Gastrocnemius medialis (tissue), 4 donors: ENCODE measurements around the gene TUB. TPM values are rescaled to one million over a fixed set of nuclear protein-coding genes. Genes with fewer than 3 reads are reported as not detected.

ENCODE experiments used
- ATAC-seq, 2 donors: fragments of 150-250 bp; one replicate each; pipeline ENCODE4 v1.9.1; 2016
- DNase-seq, 2 donors: peaks; one replicate each; pipeline ENCODE4 v3.0.0-alpha.2; 2019
- H3K27ac ChIP-seq, 4 donors: fragments of 200-600 bp; sonication (generic); 1 replicate in 1 of 4; 2 replicates in 3 of 4; pipeline ENCODE4 v1.5.1; 2016 to 2018; ENCODE audit warnings: mild to moderate bottlenecking in 2 of 4, moderate library complexity in 1 of 4
- H3K27me3 ChIP-seq, 3 donors: fragments of 200-600 bp; sonication (generic) in 2 of 3; 1 replicate in 1 of 3; 2 replicates in 2 of 3; pipeline versions ENCODE4 v1.5.1 to v1.6.0; 2016 to 2019; ENCODE audit warnings: mild to moderate bottlenecking in 1 of 3, moderate library complexity in 1 of 3
- H3K36me3 ChIP-seq, 2 donors: fragments of 200-600 bp; sonication (generic) in 1 of 2; one replicate each; pipeline ENCODE4 v1.5.1; 2017 to 2018
- H3K4me1 ChIP-seq, 2 donors: fragments of 200-600 bp; sonication (generic) in 1 of 2; one replicate each; pipeline ENCODE4 v1.5.1; 2016 to 2017; ENCODE audit warnings: mild to moderate bottlenecking in 2 of 2
- H3K4me3 ChIP-seq, 4 donors: fragments of 200-600 bp; sonication (generic) in 3 of 4; 1 replicate in 1 of 4; 2 replicates in 3 of 4; pipeline ENCODE4 v1.5.1; 2016 to 2019; ENCODE audit warnings: mild to moderate bottlenecking in 2 of 4
- H3K9me3 ChIP-seq, 3 donors: fragments of 200-600 bp; sonication (generic) in 2 of 3; 1 replicate in 1 of 3; 2 replicates in 2 of 3; pipeline ENCODE4 v1.5.1; 2016 to 2019
- POLR2A ChIP-seq, 2 donors: fragments of 450-650 bp; IDR thresholded peaks; one replicate each; pipeline ENCODE4 v1.6.1; 2017; ENCODE audit warnings: antibody characterized with exemption in 2 of 2, mild to moderate bottlenecking in 2 of 2, moderate library complexity in 2 of 2
- in situ Hi-C, 4 donors: fragments of 200-750 bp; cut with MboI; loops; one replicate each; pipeline versions ENCODE4 v1.15.0 to v1.8.0; 2017; ENCODE audit warnings: low sequenced_read_pairs in 4 of 4
- intact Hi-C: fragments of 100-400 bp; cut with DNase I; formaldehyde crosslinking; loops from one replicate; pipeline ENCODE4 v1.15.1; 2023; ENCODE audit warnings: low total_unique reads
- total RNA-seq, 4 donors: library from RNA; depleted of rRNA; stranded (reverse); fragments of >200 nt; gene quantifications; one replicate each; pipeline versions ENCODE4 v1.1.0 to v1.2.3, GENCODE V29; 2016
- TF ChIP-seq, protein P1 (sequence below), 5 experiments: fragments of 450-650 bp in 3 of 5; fragments of 200-600 bp in 2 of 5; sonication (generic) in 2 of 5; IDR thresholded peaks in 4 of 5; conservative IDR thresholded peaks in 1 of 5; 1 replicate in 4 of 5; 2 replicates in 1 of 5; pipeline ENCODE4 v1.5.1; 2016 to 2019; ENCODE audit warnings: antibody characterized with exemption in 5 of 5, mild to moderate bottlenecking in 3 of 5, moderate library complexity in 3 of 5

Gene TUB
- total RNA-seq, 4 donors from 2014 or later: 0.71 to 1.2 (median 1.1) TPM

DNA sequence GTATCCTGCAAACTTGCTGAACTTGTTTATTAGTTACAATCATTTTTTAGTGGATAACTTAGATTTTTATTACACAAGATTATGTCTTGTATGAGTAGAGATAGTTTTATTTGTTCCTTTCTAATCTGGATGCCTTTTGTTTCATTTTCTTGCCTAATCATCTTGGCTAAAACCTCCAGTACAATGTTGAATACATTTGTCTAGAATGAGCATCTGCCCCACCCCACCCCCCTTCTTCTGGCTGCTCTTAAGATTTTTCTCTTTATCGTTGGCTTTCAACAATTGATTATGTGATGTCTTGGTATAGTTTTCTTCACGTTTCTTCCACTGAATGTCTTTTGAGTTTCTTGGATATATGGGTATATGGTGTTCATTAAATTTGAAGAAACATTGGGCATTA, 37.3 kb upstream of the TUB start:
- H3K27ac ChIP-seq: no peak overlapping the region
- no peak overlapping the region for H3K4me3 ChIP-seq
- DNase-seq: no peak
- H3K36me3 ChIP-seq: no peaks in the 10 kb centered on the region
- ATAC-seq: no peak
- no peaks in the 10 kb centered on the region for H3K4me1 ChIP-seq
- intact Hi-C loops: no loop called here
- H3K9me3 ChIP-seq: no peaks in the 10 kb centered on the region
- no peaks in the 10 kb centered on the region for H3K27me3 ChIP-seq
- in situ Hi-C loops: no loop called here
- no peak for TF ChIP-seq POLR2A (IDR thresholded peaks at IDR 0.05)
- TF ChIP-seq, protein P1, sequence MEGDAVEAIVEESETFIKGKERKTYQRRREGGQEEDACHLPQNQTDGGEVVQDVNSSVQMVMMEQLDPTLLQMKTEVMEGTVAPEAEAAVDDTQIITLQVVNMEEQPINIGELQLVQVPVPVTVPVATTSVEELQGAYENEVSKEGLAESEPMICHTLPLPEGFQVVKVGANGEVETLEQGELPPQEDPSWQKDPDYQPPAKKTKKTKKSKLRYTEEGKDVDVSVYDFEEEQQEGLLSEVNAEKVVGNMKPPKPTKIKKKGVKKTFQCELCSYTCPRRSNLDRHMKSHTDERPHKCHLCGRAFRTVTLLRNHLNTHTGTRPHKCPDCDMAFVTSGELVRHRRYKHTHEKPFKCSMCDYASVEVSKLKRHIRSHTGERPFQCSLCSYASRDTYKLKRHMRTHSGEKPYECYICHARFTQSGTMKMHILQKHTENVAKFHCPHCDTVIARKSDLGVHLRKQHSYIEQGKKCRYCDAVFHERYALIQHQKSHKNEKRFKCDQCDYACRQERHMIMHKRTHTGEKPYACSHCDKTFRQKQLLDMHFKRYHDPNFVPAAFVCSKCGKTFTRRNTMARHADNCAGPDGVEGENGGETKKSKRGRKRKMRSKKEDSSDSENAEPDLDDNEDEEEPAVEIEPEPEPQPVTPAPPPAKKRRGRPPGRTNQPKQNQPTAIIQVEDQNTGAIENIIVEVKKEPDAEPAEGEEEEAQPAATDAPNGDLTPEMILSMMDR (IDR thresholded peaks at IDR 0.05 in 4 of 5, conservative IDR thresholded peaks at IDR 0.05 in 1 of 5): no peak

GRCh38 chr11:8045839-8046238, 35.2 kb upstream of the TUB start:
- TF ChIP-seq POLR2A (IDR thresholded peaks at IDR 0.05): no peak
- TF ChIP-seq, protein P1 (IDR thresholded peaks at IDR 0.05 in 4 of 5, conservative IDR thresholded peaks at IDR 0.05 in 1 of 5): no peak
- ATAC-seq (no peak), DNase-seq (no peak)
- Histone ChIP-seq H3K9me3 (no peaks in the 10 kb centered on the region), H3K27me3 (no peaks in the 10 kb centered on the region), H3K27ac (no peak overlapping the region), H3K4me3 (no peak overlapping the region), H3K4me1 (no peaks in the 10 kb centered on the region), H3K36me3 (no peaks in the 10 kb centered on the region)
- intact Hi-C loops: no loop called here
- in situ Hi-C loops: no loop called here

GRCh38 chr11:8047382-8047781, 33.6 kb upstream of the TUB start:
- in situ Hi-C loops: no loop called here
- H3K27me3 ChIP-seq: no peaks in the 10 kb centered on the region
- no peak overlapping the region for H3K27ac ChIP-seq
- no peaks in the 10 kb centered on the region for H3K4me1 ChIP-seq
- intact Hi-C loops: no loop called here
- ATAC-seq (no peak), DNase-seq (no peak)
- H3K4me3 ChIP-seq: no peak overlapping the region
- no peaks in the 10 kb centered on the region for H3K36me3 ChIP-seq
- TF ChIP-seq POLR2A (IDR thresholded peaks at IDR 0.05): no peak
- TF ChIP-seq, protein P1 (IDR thresholded peaks at IDR 0.05 in 4 of 5, conservative IDR thresholded peaks at IDR 0.05 in 1 of 5): no peak
- H3K9me3 ChIP-seq: no peaks in the 10 kb centered on the region

GRCh38 chr11:8049084-8049483, 31.9 kb upstream of the TUB start:
- DNase-seq (no peak), ATAC-seq (no peak)
- H3K27ac ChIP-seq: no peak overlapping the region
- no peaks in the 10 kb centered on the region for H3K9me3 ChIP-seq
- no peaks in the 10 kb centered on the region for H3K27me3 ChIP-seq
- TF ChIP-seq POLR2A (IDR thresholded peaks at IDR 0.05): no peak
- TF ChIP-seq, protein P1 (IDR thresholded peaks at IDR 0.05 in 4 of 5, conservative IDR thresholded peaks at IDR 0.05 in 1 of 5): no peak
- in situ Hi-C loops (no loop called here), intact Hi-C loops (no loop called here)
- H3K4me3 ChIP-seq: no peak overlapping the region
- no peaks in the 10 kb centered on the region for H3K4me1 ChIP-seq
- no peaks in the 10 kb centered on the region for H3K36me3 ChIP-seq
